GM21360 (cell line): ENCODE measurements around the gene FMN1.

Source experiments
- ATAC-seq: cut with Tn5 transposase; IDR thresholded peaks from one replicate; pipeline ENCODE4 v1.9.1; 2021; ENCODE audit warnings: mild to moderate bottlenecking, moderate library complexity; ENCODE audit not compliant: unreplicated experiment

FMN1 gene

DNA sequence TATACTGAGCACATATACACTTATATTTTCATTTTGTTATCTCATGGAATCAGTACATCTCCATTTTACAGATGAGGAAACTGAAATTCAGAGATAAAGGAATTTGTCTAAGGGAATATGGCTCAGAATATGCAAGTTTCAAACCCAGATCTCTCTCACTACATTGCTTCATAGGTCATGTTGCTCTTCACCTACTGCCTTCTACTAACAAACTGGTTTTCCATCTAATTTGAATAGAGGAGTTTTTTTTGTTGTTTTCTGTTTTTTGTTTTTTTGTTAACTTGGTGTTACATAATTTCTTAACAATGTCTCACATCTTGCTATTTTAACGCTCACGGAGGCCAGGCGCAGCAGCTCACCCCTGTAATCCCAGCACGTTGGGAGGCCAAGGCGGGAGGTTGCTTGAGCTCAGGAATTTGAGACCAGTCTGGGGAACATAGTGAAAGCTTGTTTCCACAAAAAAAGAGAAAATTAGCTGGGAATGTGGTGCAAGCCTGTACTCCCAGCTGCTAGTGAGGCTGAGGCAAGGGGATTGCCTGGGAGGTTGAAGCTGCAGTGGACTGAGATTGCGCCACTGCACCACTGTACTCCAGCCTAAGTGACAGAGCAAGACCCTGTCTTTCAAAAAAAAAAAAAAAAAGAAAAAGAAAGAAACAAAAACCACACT, 37.0 kb downstream of the FMN1 start:
- ATAC-seq: no peak

DNA sequence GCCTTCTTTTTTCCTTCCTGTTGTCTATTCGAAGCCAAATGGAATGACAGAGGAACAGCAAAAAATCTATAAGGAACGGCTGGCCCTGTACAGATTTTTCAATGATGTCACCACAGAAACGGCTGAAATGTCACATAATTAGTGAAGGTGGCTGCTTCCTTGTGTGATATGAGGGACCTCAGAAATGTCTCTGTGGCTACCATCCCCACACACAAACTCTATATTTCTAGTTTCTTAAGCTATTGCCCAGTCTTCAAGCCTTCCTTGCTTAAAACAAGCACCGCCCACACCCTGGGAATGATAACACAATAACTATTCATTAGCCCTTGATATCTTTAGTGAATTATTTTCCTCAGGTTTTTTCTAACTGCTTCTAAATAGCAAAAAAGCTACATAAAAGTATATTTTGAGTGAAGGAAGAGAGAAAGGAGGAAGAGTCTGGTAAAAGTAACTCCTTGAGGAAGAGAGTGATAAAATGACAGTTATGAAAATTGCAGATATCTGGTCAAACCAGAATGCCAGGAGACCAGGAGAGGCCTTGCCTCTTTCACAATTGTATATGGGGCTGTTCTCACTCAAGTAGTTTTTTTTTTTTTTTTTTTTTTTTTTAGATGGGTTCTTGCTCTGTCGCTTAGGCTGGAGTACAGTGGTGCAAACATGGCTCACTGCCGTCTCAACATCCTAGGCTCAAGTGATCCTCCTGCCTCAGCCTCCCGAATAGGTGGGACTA, 38.7 kb downstream of the FMN1 start:
- no peak for ATAC-seq

DNA sequence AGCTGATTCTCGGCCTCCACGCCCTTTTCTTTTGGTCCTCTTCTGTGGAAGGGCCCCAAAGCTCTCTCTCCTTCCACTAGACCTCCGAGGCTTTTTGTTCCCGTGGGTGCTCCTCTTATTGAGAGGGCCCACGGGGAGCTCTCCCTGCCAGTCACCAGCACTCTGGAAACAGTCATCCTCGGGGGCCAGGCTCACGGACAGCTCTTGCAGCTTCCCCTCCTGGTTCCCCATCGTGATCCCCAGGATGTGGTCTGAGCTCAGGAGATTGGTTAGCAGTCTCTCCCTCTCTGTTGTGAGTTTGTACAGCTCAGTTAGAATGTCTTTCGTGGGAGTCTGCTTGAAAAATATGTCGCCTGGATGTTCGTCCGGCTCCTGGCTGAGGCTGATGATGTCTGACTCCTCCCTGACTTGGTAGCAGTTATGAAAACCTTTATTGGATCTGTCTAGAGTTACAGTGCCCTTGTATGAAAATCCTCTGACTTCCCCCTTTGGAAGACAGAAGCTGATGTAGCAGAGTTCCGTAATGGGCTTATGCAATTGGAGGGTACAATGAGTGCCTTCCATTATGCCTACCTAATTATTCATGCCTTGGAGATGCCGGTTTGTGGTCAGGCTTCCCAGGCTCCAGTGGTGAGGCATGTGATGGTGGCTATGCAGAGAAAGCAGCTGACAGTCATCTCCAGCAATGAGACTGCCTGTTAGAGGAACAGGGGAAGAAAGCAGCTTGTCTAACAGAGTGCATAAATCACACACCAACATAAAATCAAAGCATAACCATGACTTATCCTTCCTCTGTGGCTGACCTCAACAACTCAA, 40.0 kb downstream of the FMN1 start:
- no peak for ATAC-seq

DNA sequence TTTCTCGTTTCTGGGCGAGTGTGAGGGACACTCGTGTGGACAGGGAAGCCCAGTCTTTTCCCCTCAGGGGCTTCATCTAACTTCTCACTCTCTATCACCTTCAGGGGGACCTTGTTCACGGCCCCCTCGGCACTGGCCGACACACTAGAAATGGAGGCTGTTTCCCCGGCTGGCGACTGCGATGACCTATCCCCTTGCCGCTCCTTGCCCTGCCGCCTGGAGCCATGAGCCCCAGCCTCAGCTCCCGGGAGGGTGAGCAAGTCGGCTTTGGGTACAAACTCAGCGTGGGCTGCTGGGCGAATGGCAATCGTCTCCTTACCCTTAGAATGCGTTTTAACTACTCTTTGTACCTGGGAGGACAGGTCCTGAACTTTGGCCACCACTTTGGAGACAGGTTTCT, 41.0 kb downstream of the FMN1 start:
- ATAC-seq: no peak

DNA sequence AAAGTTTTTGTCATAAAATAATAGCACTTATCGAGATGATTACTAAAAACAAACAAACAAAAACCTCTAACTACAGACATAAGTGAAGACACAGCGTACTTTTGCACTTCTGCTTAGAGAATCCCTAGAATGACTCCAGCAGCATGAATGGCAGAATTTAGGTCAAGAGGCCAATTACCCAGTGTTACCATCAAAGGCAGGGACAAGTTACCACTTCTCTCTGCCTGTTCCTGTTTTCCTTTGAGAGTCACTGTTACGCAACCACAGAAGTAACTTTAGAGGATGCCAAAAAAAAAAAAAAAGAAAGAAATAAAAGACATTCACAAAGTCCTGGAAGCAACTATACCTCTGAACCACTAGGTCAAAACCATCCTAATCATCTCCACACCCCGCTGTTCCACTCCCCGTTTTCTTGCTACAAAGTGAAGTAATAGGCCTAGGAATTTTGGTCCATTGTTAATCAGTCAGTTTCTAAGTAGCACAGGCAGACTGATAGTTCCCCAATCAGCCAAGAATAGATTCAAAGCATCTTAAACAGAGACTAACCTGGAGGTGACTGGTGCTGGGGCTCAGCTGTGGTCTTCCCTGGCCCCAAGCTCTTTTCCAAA, 41.9 kb downstream of the FMN1 start:
- ATAC-seq: no peak

DNA sequence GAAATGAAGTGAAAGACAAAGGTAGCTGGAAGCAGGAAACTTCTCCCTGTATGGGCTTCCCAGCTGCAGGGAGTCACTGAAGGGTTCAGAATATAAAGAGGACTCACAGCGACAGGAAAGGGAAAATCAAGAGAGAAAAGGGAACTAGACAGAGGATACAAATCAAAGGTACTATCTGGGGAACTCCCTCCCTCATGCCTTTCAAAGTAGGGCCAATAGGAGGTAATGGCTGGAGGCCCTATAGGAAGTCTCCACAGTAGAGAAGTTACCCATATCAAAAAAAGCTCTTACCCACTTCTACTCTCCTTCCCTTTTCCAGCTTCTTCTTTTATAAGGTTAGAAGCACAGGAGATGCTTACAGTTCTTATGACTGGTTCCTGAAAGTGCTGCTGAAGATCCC, 43.5 kb downstream of the FMN1 start:
- no peak for ATAC-seq

DNA sequence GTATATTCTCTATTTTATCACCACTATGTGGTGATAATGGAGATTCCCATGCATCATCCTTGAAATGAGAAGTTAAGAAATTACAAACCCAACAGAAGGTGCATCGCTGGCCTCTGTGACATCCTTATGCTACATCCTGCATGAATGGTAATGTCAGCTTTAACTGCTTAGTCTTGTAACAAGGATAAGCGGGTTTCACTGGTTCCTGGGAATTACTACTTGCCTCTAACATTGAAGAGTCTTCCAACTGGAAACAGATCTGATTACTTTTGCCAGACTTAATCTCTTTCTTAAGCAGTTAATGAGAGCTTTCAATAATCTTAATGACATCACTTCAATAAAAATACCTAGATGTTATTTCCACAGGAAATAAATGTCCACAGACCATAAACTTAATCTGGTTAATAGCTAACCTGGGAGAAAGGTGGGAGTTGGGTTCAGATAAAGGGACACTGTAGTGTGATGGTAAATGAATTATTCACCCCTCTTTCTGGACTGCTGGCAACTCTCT, 44.0 kb downstream of the FMN1 start:
- ATAC-seq: no peak

DNA sequence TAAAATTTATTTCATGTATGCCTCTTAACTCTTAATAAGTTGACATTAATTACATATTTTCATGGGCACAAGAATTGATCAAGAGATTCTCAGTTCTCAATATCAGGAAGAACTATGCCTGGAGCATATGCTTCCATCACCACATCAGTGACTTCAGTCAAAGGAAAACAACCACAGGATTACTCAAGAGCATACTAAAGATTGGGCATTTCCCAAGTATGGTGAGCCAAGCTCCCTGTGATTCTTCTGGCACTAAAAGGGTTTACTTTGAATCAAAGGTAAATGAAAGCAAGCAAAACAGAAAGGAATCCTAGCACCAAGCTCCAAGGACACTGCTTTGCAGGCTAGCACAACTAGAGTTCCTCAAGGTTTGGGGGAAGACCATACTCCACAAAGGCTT, 44.6 kb downstream of the FMN1 start:
- no peak for ATAC-seq

DNA sequence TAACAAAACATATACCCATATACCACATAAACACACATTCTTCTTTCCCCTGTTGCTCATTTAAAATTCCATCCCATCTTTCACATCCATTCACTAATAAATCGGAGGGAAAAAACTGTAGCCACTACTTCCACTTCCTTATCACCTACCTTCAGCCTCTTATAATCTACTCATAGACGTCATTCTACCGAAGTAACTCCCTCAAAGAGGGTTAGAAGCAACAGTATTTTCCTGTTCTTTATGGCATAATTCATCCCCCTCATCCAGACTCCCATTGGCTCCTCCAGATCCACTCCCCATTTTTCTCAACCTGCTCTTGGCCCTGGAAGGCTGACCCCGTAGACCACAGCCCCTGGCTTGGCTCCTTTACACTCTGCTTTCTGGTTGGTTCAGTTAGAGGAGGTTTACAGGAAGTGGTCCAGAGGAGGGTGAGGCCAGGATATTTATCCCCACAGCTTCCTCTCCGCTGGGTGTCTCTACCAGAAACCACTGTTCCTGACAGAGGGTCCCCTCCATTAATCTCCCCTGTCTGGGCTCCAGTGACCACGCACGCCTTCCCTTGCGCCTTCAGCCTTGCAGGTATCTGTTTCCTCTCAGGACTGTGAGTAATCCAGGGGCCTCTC, 46.3 kb downstream of the FMN1 start:
- no peak for ATAC-seq

DNA sequence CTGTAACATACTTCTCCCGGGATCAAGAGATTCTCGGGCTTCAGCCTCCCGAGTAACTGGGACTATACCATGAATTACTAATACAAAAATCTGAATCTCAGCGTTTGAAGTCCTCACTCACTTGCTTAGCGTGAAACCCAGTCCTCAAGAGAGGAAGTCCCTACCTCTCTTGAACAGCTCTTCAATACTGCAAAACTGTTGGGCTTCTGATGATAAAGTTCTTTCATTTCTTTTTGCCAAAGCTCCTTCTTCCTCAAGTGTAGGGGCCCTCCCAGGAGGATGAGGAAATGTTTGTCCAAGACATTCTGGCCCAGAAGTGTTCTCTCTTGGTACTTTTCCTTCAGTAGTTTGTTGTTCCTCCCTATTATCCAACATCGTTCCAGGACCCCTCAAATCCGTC, 48.5 kb downstream of the FMN1 start:
- no peak for ATAC-seq

DNA sequence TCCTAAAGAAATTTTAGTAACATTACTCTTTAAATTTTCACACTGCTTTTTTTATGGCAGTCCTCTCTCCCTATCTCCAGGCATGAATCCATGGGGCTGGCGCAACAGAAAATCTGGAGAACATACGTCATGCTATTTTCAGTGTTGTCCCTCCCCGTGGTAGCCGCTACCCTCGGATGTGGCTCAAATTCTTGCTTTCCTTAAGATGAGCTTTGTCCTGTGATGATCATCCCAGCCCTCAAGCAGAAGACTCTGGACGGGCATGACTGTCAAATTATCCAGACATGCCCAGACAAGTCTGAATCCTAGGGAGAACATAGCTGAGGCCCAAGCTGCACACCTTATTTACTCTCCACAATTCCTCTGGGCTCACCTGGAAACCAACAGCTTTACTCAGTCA, 49.1 kb downstream of the FMN1 start:
- no peak for ATAC-seq

DNA sequence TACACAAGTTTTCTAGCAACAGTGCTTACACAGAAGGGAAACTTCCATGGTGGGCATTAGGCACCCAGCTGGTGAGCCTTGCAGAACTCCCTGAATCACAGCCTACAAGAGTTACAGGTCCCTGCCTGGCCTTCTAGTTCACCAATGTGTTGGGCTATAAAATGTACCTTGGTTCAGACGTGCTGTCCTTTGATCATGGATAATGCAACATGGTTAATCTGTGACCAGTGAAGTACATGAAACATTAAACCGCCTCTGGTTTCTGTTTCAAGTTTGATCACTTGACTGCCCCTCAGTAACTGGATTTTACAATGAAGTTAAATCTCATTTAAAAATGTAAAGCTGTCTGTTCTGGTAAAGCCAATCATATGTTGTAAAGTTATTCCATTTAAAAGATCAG, 51.8 kb downstream of the FMN1 start:
- ATAC-seq: no peak

DNA sequence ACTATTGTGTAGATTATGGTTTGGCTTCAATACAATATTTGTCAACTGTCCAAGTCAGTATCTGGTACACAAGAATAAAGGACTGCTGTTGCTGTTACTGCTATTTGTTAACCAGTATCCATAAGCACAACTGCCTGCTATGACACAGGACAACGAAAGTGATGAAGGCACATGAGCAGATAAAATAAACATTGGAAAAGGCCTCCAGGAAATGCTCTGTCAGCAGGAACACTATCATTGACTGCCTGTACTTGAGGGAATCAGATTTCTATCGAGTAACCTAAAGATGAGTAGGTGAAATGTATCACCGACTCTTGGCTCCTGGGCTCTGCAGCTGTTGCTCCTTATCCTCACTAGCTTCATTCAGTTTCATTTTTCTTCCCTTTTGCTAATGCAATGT, 56.5 kb downstream of the FMN1 start:
- ATAC-seq: no peak

DNA sequence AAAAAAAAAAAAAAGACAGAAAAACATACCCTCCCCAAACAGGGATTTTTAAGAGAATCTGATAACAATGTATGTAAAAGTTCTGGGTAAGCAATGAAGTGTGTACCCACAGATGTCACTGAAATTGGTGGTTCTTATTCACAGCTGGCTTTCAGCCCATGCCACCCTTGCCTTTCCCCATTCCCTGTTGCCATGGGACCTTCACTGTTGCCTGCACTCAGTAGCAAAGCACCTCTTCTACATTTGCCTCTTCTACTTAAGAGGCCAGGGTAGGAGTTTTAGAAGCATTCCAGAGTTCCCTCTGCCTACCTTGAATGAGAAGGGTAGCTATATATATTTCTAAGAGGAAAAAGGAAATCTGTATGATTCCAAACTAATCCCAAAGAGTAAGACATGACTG, 57.4 kb downstream of the FMN1 start:
- no peak for ATAC-seq

DNA sequence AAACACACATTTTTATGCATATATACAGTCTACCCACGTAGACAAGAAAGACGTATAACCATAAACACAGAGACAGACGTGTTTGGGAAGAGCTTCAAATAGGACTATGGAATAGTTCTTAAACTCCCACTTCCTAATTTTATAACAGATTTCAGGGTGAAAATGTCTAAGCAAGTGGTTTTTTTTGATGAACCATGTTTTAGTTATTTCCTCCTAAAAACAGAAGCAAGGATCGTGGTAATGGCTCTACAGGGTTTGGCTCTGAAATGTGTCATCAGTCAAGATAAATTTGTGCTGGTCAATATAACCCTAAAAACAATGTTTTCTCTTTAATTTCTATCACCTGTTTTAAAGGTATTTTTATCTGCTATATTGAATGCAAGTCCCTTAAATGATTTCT, 58.2 kb downstream of the FMN1 start:
- ATAC-seq: no peak

DNA sequence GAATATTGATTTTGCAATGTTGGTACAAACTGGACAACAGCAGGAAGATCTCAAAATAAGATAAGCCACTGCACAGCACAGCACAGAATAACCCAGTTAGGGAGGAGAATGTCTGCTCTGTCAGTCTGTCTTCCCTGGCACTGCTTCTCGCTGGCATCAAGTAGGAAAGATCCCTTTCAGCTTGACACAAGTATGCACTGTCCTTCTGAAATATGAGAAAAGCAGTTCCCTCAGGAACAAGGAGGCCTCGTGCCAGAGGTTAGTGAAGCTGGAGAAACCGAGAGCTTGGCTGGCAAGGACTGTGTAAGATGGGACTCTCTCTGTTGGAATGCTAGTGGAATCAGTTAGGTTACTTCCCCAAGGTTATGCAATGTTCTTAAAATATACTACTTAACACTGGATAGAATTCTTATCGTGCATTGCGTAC, 59.1 kb downstream of the FMN1 start:
- no peak for ATAC-seq

DNA sequence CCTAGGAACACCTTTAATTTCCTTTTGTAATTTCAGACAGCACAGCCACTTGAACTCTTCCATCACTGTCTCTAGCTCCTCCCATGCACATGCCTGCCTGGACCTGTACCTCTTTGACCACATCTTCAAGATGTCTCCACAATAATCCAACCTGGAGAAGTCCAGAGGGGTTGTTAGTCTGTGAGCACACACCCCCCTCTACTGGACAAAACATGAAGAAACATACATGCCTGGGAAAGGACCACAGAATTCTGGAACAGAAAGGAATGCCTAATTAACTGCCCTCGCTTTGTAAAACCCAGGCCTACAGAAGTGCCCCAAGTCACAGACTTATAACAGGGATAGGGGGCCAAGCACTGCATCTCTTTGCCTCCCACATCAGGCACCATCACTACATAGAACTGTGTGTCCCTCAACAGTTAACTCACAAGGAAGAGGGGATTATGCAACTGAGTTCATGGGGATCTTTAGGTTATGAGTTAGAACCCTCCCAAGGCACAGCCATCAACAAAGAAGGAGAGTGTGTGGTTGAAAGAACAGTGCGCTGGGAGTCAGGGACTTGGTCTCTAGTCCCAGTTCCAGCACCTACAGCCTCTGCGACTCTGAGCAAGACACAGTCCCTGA, 61.7 kb downstream of the FMN1 start:
- no peak for ATAC-seq

DNA sequence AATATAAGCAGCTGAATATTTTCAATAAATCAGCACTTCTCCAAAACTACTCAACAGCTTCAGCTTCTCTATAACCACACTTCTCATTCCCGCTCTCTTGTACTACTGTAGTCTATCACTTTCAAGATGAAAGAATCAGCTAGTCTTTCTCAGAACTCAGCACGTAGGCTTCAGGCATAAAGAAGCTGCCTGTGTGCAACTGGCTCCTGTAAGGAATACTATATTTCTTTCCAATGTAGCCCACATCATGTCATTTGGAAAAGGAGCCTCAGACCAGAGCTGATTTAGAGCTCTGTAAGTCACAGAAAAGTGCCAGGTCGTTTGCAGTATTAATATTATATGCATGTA, 62.3 kb downstream of the FMN1 start:
- no peak for ATAC-seq

DNA sequence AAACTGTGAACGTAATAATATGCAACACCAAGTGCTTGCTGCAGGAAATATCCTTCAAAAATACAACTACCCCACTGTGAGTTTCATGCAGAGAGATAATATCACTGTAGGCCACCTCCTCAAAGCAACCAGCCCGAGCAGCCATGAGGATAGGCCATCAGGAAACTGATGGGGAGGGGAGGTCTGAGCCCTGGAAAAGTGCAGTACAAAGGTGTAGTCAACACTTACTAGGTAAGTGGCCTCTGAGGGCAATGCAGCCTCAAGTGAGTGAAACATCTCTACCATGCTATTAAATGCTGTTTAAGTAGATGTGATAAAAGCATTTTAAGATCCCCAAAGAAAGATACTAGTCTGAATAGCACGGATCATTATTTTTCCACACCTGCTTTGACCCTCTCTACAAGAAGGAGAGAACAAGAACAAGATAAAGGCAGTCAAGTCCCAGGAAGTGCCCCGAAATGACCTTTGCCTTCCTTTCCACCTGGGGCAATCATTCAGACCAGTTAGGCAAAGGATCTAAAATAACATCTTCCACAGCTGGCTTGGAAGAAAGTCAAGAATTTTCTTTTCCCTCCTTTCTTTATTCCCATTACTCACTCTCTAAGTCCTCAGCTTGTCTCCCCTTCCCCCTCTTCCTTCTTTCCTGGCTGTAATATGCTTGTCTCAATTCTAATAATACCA, 62.8 kb downstream of the FMN1 start:
- ATAC-seq: no peak
